ENCODE results near the gene SFT2D1. TPM values are rescaled to one million over a fixed set of nuclear protein-coding genes. Genes with fewer than 3 reads are reported as not detected.

The SFT2D1 gene
- total and polyA plus RNA-seq, 9 of the 15 experiments (the other 6 are each of a cell fraction or from before 2014, with no cell fraction given): 54.4 to 140 (median 74.6) TPM

- Histone ChIP-seq H3K27ac (ENCODE audit: extremely low read depth, low read depth, low read length) (no peak overlapping the region), H3K9me1 (ENCODE audit: control insufficient read depth, insufficient read depth, low read length) (no peaks in the 10 kb centered on the region), H3K4me2 (ENCODE audit: insufficient read depth, low read length) (no peak overlapping the region), H3K9me3 (replicated peaks; ENCODE audit: control insufficient read depth, insufficient read depth, low read depth, low read length) (no peaks in the 10 kb centered on the region), H3K4me1 (replicated peaks in 1 of 2; ENCODE audit: control insufficient read depth in 2 of 2, insufficient read depth in 2 of 2, low read length in 2 of 2) (0 out of 5 replicates have a peak, but pooled peaks cover 0 to 3% of the 10 kb centered on the region in 2 experiments), H4K20me1 (replicated peaks; ENCODE audit: control insufficient read depth, insufficient read depth, low read length) (no peaks in the 10 kb centered on the region), H3K79me2 (ENCODE audit: control insufficient read depth, insufficient read depth, low read length) (no peaks in the 10 kb centered on the region), H3K27me3 (ENCODE audit: control insufficient read depth in 2 of 2, insufficient read depth in 2 of 2, low read length in 2 of 2) (peaks cover 43 to 46% of the 10 kb centered on the region in 2 experiments), H2AFZ (ENCODE audit: low read depth, low read length) (no peak overlapping the region), H3K4me3 (no peak overlapping the region), H3K9ac (ENCODE audit: insufficient read depth in 1 of 2, low read depth in 2 of 2, low read length in 2 of 2) (no peak overlapping the region), H3K36me3 (ENCODE audit: control insufficient read depth, insufficient read depth, low read length) (no peaks in the 10 kb centered on the region)
- intact Hi-C loops (cut with micrococcal nuclease): no loop called here
- in situ Hi-C loops (cut with MboI): no loop called here
- ChIA-PET CTCF (ENCODE audit: low intra/inter-chr PET ratio) (no interaction called here), POLR2A (interaction anchor here (0.7 to 1.3 kb wide), 3 partner anchors 24 to 105 kb away, joined by 3 to 5 read pairs (median 5); no protein-coding TSS in a partner anchor)
- no peak for TF ChIP-seq ILF3 (IDR thresholded peaks at IDR 0.05; ENCODE audit: borderline replicate concordance)
- no peak for TF ChIP-seq YY1 (IDR thresholded peaks at IDR 0.05; ENCODE audit: borderline replicate concordance in 1 of 3, control insufficient read depth in 1 of 3, extremely low read depth in 1 of 3, insufficient read depth in 3 of 3, insufficient read length in 1 of 3, insufficient replicate concordance in 2 of 3, low read depth in 1 of 3, low read length in 2 of 3)
- 18% methylated on average over 14 of the region's 14 CpGs for WGBS (ENCODE audit: insufficient coverage, low coverage, missing lambda C conversion rate)
- peak; percentile 46 for FAIRE-seq
- peak; percentile 18 for ATAC-seq
- no peak for DNase-seq (ENCODE audit: extremely low read depth in 1 of 4, low spot score in 3 of 4)
- no TSS peak for BruUV-seq (replicated peaks)
Measured at GRCh38 chr6:166289207-166290060, 52.9 kb downstream of the SFT2D1 start.

- H3K27ac ChIP-seq (ENCODE audit: extremely low read depth, low read depth, low read length): no peak overlapping the region
- in situ Hi-C loops (cut with MboI) (no loop called here), intact Hi-C loops (cut with micrococcal nuclease) (no loop called here)
- DNase-seq (ENCODE audit: extremely low read depth in 1 of 4, low spot score in 3 of 4) (peak in 1 of 4 experiments; percentile 47), ATAC-seq (peak; percentile 88), FAIRE-seq (peak; percentile 90)
- no peaks in the 10 kb centered on the region for H3K9me3 ChIP-seq (replicated peaks; ENCODE audit: control insufficient read depth, insufficient read depth, low read depth, low read length)
- H3K4me2 ChIP-seq (ENCODE audit: insufficient read depth, low read length): peak overlapping the region; percentile 12; the same call in 1 of the 2 replicates
- ChIA-PET POLR2A (interaction anchor here (0.6 kb wide), 1 partner anchor 10 kb away, joined by 3 read pairs; no protein-coding TSS in a partner anchor), CTCF (ENCODE audit: low intra/inter-chr PET ratio) (no interaction called here)
- no peaks in the 10 kb centered on the region for H3K9me1 ChIP-seq (ENCODE audit: control insufficient read depth, insufficient read depth, low read length)
- H3K36me3 ChIP-seq (ENCODE audit: control insufficient read depth, insufficient read depth, low read length): no peaks in the 10 kb centered on the region
- 8% methylated on average over 8 of the region's 8 CpGs for WGBS (ENCODE audit: insufficient coverage, low coverage, missing lambda C conversion rate)
- H3K79me2 ChIP-seq (ENCODE audit: control insufficient read depth, insufficient read depth, low read length): no peaks in the 10 kb centered on the region
- H3K4me3 ChIP-seq: no peak overlapping the region
- H3K9ac ChIP-seq (ENCODE audit: insufficient read depth in 1 of 2, low read depth in 2 of 2, low read length in 2 of 2): no peak overlapping the region
- no peaks in the 10 kb centered on the region for H3K4me1 ChIP-seq (replicated peaks in 1 of 2; ENCODE audit: control insufficient read depth in 2 of 2, insufficient read depth in 2 of 2, low read length in 2 of 2)
- H4K20me1 ChIP-seq (replicated peaks; ENCODE audit: control insufficient read depth, insufficient read depth, low read length): no peaks in the 10 kb centered on the region
- no TSS peak for BruUV-seq (replicated peaks)
- H3K27me3 ChIP-seq (ENCODE audit: control insufficient read depth in 2 of 2, insufficient read depth in 2 of 2, low read length in 2 of 2): peaks cover 54 to 56% of the 10 kb centered on the region in 2 experiments
- peak overlapping the region; percentile 75 for H2AFZ ChIP-seq (ENCODE audit: low read depth, low read length)
- no peak for TF ChIP-seq CSDE1 (IDR thresholded peaks at IDR 0.05)
- no peak for TF ChIP-seq ZNF583 (CRISPR knock-in tag; IDR thresholded peaks at IDR 0.05)
- TF ChIP-seq XRCC4 (IDR thresholded peaks at IDR 0.05; ENCODE audit: extremely low read depth, insufficient read depth, insufficient read length): no peak
- TF ChIP-seq ZNF699 (CRISPR knock-in tag; IDR thresholded peaks at IDR 0.05; ENCODE audit: insufficient replicate concordance): no peak
- 0 out of 2 replicates have a peak, but pooled peaks have one; percentile 21 for TF ChIP-seq MBD1 (CRISPR knock-in tag; IDR thresholded peaks at IDR 0.05)
Measured at GRCh38 chr6:166286839-166287271, 55.5 kb downstream of the SFT2D1 start.
